Measurements from ENCODE around the gene MSX1.

MSX1 gene

DNA sequence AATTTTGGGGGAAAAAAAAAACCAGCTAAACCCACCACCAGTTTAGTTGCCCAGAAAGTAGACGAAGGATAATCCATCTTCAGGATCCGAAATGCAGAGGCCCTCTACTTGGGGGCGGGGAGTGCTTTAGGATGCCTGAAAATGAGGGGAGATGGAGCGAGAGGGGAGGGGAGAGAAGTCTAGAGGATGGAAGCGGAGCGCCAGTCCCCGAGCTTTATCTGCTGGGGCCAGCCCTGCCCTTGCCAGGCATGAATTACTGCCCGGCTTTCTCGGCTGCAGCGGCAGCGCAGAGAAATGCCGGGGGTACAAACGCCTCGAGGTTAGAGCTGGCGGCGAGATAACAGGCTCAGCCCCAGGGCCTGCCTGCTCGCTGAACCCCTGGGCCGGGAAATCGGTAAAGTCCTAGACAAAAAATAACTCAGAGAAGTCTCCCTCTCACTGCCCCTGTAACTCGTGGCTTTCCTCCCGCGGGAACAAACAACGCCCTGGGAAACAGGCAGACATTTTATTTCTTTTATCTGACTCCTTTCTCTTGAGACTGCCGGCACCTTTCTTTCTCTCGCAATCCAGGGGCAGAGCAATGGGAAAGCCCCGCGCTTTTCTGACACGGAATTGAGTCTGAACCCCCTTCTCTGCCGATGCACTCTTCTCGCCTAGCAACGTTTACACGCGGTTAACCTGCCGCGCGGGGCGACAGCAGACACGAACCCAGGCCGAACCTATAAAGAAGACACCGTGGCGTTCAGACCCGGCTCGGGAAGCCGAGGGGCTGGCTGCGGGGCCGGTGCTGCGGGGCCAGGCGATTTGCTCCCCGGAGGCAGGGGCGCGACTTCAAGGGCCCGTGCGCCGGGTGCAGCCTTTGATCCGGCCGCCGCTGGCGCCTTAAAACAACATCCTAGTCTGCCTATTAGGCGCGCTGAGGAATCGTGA, 3.1 kb upstream of the MSX1 start:
- in situ Hi-C loops (cut with MboI; ENCODE audit: low pct_unique_long_range_greater_than_20kb, low sequenced_read_pairs), result no loop called here
- DNase-seq, result no peak

DNA sequence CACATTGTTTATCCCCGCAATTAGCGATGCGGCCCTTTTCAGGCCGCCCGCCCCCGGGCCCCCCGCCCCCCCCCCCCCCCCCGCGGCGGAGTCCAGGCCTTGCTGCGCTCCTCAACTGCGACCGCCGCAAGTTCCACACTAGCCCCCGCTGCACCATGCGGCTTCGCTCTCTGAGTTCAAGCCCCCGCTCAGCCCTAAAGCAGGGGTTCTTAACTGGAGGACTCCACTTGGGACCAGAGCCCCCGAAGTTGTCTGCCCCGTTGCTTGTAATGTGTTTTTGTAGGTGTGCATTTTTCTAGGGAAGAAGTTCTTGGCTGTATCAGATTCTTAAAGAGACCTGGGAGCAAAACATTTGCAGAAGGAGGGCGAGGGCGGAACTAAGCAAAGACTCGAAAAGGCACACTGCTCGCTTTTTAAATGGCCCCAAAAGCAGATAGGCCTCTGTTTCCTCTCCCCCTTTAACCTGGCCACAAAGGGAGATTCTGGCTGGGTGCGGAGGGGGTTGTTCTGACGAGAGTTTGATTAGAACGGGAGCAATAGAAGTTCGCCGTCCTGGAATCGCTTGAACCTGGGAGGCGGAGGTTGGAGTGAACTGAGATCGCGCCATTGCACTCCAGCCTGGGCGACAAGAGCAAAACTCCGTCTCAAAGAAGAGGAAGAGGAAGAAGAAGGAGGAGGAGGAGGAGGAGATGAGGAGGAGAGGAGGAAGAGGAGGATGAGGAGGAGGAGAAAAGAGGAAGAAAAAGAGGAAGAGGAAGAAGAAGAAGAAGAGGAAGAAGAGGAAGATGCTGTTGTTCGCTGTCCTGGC, 2.3 kb upstream of the MSX1 start:
- in situ Hi-C loops (cut with MboI; ENCODE audit: low pct_unique_long_range_greater_than_20kb, low sequenced_read_pairs), result no loop called here

GRCh38 chr4:4857809-4858508, 1.5 kb upstream of the MSX1 start:
- in situ Hi-C loops (cut with MboI; ENCODE audit: low pct_unique_long_range_greater_than_20kb, low sequenced_read_pairs), result no loop called here
- DNase-seq, result no peak

More for the DNA sequence above, 2.3 kb upstream of the MSX1 start:
- DNase-seq, result no peak

DNA sequence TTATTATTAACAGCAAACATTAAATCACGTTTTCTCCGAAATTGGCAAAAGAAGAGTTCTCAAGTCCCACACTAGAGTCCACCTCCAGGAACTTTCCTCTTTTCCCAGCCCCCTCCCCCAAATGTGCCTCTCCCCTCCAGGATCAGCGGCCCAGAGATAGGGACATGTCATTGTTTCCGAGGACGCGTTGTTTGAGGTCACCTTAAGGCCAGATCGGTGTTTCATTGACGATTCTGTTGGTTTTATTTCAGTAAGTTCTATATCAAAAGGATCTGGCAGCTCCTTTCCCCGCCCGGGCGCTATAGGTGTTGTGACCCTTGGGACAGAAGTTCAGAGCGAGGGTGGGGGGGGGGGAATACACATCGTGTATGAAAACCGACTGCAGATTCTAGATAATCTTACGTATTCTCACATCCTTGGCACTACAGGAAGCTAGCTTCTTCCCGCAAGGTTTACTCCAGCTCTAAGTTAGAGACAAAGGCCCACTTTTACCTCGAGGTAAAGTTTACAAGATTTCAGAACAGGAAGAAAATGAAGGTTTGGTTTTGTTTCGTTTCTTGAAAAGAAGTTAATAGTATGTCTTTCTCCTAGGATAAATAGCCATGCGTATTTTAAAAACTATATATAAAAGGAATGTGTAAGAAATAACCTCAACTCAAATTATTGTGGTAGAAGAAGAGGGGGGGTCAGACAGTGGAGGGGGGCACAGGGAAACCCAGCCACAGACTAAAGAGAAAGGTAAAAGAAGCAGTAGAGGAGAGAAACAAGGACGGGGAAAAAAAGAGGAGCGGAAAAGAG, 739 bp upstream of the MSX1 start:
- in situ Hi-C loops (cut with MboI; ENCODE audit: low pct_unique_long_range_greater_than_20kb, low sequenced_read_pairs), result no loop called here
- no peak for DNase-seq

DNA sequence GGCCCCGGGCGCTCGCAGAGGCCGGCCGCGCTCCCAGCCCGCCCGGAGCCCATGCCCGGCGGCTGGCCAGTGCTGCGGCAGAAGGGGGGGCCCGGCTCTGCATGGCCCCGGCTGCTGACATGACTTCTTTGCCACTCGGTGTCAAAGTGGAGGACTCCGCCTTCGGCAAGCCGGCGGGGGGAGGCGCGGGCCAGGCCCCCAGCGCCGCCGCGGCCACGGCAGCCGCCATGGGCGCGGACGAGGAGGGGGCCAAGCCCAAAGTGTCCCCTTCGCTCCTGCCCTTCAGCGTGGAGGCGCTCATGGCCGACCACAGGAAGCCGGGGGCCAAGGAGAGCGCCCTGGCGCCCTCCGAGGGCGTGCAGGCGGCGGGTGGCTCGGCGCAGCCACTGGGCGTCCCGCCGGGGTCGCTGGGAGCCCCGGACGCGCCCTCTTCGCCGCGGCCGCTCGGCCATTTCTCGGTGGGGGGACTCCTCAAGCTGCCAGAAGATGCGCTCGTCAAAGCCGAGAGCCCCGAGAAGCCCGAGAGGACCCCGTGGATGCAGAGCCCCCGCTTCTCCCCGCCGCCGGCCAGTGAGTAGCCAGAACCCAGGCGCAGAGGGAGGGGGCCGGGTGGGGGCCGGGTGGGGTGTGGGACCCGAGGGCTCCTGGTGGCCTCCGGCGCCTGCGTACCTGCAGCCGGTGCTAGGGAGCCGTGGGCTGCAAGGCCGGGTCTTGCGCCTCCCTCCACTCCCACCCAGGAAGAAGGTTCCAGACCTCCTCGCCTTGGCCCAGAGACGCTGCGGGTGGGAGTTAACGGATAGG, 534 bp downstream of the MSX1 start:
- peak; percentile 40 for DNase-seq
- in situ Hi-C loops (cut with MboI; ENCODE audit: low pct_unique_long_range_greater_than_20kb, low sequenced_read_pairs), result no loop called here

GRCh38 chr4:4860600-4861389, 1.3 kb downstream of the MSX1 start:
- in situ Hi-C loops (cut with MboI; ENCODE audit: low pct_unique_long_range_greater_than_20kb, low sequenced_read_pairs), result no loop called here
- DNase-seq, result peak; percentile 35

DNA sequence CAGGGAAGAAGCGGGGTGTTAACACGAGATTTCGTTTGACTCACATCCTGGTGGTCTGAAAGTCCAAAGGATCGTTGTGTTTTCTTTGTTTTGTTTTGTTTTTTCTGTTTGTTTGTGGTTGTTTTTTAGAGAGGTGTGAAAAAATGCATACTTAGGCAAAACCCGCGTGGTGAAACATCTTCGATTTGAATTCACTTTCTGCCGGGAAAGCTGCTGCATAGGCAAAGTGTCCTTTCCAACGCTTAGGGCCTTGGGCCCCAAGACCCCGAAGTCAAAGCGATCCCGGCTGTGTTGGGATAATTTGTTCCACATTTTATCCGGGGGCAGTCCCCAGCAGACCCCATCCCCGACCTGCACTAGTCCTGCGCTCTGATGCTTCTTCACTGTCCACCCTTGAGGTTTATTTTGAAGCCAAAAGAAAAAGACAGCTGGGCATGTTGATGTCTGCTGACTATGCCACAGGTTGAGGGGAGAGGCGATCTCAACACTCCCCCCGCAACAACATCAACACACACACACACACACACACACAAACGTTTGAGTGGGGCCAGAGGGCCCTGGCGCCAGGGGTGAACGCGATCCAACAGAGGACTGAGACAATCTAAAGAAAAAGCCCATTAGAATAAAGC, 2.0 kb downstream of the MSX1 start:
- no peak for DNase-seq
- in situ Hi-C loops (cut with MboI; ENCODE audit: low pct_unique_long_range_greater_than_20kb, low sequenced_read_pairs), result no loop called here

- in situ Hi-C loops (cut with MboI; ENCODE audit: low pct_unique_long_range_greater_than_20kb, low sequenced_read_pairs), result no loop called here
- no peak for DNase-seq
Observed at GRCh38 chr4:4862071-4862551, 2.6 kb downstream of the MSX1 start.

DNA sequence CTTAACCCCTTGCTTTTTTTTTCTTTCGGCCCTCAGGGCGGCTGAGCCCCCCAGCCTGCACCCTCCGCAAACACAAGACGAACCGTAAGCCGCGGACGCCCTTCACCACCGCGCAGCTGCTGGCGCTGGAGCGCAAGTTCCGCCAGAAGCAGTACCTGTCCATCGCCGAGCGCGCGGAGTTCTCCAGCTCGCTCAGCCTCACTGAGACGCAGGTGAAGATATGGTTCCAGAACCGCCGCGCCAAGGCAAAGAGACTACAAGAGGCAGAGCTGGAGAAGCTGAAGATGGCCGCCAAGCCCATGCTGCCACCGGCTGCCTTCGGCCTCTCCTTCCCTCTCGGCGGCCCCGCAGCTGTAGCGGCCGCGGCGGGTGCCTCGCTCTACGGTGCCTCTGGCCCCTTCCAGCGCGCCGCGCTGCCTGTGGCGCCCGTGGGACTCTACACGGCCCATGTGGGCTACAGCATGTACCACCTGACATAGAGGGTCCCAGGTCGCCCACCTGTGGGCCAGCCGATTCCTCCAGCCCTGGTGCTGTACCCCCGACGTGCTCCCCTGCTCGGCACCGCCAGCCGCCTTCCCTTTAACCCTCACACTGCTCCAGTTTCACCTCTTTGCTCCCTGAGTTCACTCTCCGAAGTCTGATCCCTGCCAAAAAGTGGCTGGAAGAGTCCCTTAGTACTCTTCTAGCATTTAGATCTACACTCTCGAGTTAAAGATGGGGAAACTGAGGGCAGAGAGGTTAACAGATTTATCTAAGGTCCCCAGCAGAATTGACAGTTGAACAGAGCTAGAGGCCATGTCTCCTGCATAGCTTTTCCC, 3.4 kb downstream of the MSX1 start:
- DNase-seq, result no peak
- in situ Hi-C loops (cut with MboI; ENCODE audit: low pct_unique_long_range_greater_than_20kb, low sequenced_read_pairs), result no loop called here

DNA sequence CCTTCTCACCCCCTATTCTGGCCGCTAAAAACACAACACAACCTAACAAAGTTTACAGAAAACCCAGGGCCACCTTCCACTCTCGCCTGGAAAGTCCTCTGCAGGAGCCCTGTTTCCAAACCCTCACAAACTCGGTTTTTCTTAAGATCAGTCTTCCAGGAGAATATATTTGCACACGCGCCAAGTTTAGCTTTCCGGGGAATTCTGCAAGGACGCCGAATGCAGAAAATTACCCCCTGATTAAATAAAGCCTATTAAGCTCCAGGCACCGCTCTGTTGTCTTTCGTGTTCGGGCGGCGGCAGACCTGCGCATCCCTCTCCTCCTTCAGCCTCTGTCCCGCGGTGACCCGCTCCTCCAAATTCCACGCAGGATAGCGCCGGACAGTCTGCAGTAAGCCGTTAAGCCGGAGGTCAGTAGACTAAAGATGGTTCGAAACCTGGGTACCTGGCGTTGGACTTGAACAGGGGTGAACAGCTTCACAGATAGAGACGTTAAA, 5.0 kb downstream of the MSX1 start:
- in situ Hi-C loops (cut with MboI; ENCODE audit: low pct_unique_long_range_greater_than_20kb, low sequenced_read_pairs), result no loop called here
- no peak for DNase-seq

- in situ Hi-C loops (cut with MboI; ENCODE audit: low pct_unique_long_range_greater_than_20kb, low sequenced_read_pairs), result no loop called here
Observed at GRCh38 chr4:4864940-4865704, 5.7 kb downstream of the MSX1 start.

DNA sequence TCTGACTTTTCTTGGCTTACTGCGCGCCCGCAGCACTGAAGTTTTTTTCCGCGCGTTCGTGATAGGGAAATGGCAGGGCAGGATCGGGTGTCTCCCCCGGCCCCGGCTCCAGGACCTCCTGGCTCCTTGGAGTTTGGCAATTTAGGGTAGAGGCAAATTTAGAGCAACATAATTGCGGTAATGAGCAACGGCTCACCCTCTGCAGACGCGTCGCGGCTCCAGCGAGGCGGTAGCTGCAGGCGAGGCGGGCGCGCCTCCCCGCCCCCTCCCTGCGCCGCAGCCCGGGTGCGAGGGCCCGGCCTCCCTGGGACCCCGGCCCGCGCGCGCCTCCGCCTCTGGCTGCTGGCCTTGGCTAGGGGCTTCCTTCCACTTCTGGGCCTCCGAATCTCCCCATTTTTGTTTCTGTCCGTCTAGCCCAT, 6.2 kb downstream of the MSX1 start:
- DNase-seq, result no peak
- in situ Hi-C loops (cut with MboI; ENCODE audit: low pct_unique_long_range_greater_than_20kb, low sequenced_read_pairs), result no loop called here

More at GRCh38 chr4:4864940-4865704, 5.7 kb downstream of the MSX1 start:
- DNase-seq, result no peak

DNA sequence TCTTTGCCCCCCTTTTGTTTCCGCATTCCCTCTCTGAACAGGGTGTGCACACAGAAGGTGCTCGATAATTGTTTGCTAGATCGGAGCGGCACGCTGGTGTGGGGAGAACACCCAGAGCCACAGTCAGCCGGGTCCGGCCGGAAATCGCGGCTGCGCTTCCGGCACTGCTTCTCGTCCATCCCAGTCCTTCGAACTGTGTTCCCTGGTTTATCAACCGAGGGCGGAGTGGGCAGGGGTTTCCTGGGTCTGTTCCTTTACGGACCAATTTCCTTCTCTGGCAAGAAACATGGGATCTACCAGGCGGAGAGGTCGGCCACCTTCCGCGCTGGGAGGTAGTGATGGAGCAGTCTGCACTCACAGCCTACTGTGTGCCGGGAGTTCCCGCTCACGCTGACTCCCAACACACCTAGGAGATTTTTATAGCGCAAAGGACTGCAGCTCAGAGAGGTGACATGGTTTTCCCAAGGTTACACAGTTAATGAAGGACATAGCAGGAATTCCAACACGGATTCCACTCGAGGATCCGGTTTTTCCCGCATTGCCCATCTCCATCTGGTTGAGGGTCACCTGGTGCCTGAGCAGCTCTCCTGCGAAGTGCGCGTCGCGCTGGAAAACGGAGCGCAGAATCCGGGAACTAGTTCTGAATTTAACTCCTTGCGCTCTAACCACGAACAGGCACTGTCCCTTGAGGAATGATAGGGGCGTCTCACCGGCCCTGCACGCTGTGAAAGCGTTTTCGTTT, 6.8 kb downstream of the MSX1 start:
- DNase-seq, result no peak

DNA sequence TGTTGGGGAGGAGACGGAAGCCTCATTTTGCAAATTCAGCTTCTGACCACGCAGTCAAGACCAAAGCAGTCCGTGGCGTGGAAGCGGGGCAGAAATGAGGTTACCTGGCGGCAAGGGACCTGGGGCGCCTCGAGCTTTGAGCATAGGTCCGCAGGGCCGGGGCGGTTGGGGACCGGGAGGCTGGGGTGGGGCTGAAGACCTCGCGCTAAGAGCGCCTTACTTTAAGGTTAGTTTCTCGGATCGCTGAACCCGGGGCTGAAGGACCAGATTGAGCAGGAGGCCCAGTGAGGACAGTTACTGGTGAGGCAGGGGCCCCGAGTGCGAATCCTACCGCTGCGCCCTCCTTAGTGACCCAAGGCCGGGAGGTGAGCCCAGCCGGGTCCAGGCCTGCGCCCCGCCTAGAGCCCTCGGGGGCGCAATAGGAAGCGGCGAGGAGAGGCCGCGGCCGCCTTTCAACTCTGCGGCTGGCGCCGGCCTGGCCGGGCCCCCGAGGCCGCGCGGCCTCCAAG, 7.5 kb downstream of the MSX1 start:
- no peak for DNase-seq
- in situ Hi-C loops (cut with MboI; ENCODE audit: low pct_unique_long_range_greater_than_20kb, low sequenced_read_pairs), result no loop called here

More for the DNA sequence above, 6.8 kb downstream of the MSX1 start:
- in situ Hi-C loops (cut with MboI; ENCODE audit: low pct_unique_long_range_greater_than_20kb, low sequenced_read_pairs), result no loop called here
